Gastrocnemius medialis (tissue), 4 donors: ENCODE data around the gene PDGFRB. TPM values are rescaled to one million over a fixed set of nuclear protein-coding genes. Genes with fewer than 3 reads are reported as not detected.

Experiments
- ATAC-seq, 2 donors: fragments of 150-250 bp; one replicate each; pipeline ENCODE4 v1.9.1; 2016
- DNase-seq, 2 donors: peaks; one replicate each; pipeline ENCODE4 v3.0.0-alpha.2; 2019
- H3K27ac ChIP-seq, 4 donors: fragments of 200-600 bp; sonication (generic); 1 replicate in 1 of 4; 2 replicates in 3 of 4; pipeline ENCODE4 v1.5.1; 2016 to 2018; ENCODE audit warnings: mild to moderate bottlenecking in 2 of 4, moderate library complexity in 1 of 4
- H3K27me3 ChIP-seq, 3 donors: fragments of 200-600 bp; sonication (generic) in 2 of 3; 1 replicate in 1 of 3; 2 replicates in 2 of 3; pipeline versions ENCODE4 v1.5.1 to v1.6.0; 2016 to 2019; ENCODE audit warnings: mild to moderate bottlenecking in 1 of 3, moderate library complexity in 1 of 3
- H3K36me3 ChIP-seq, 2 donors: fragments of 200-600 bp; sonication (generic) in 1 of 2; one replicate each; pipeline ENCODE4 v1.5.1; 2017 to 2018
- H3K4me1 ChIP-seq, 2 donors: fragments of 200-600 bp; sonication (generic) in 1 of 2; one replicate each; pipeline ENCODE4 v1.5.1; 2016 to 2017; ENCODE audit warnings: mild to moderate bottlenecking in 2 of 2
- H3K4me3 ChIP-seq, 4 donors: fragments of 200-600 bp; sonication (generic) in 3 of 4; 1 replicate in 1 of 4; 2 replicates in 3 of 4; pipeline ENCODE4 v1.5.1; 2016 to 2019; ENCODE audit warnings: mild to moderate bottlenecking in 2 of 4
- H3K9me3 ChIP-seq, 3 donors: fragments of 200-600 bp; sonication (generic) in 2 of 3; 1 replicate in 1 of 3; 2 replicates in 2 of 3; pipeline ENCODE4 v1.5.1; 2016 to 2019
- CTCF ChIP-seq, 5 experiments: fragments of 450-650 bp in 3 of 5; fragments of 200-600 bp in 2 of 5; sonication (generic) in 2 of 5; IDR thresholded peaks in 4 of 5; conservative IDR thresholded peaks in 1 of 5; 1 replicate in 4 of 5; 2 replicates in 1 of 5; pipeline ENCODE4 v1.5.1; 2016 to 2019; ENCODE audit warnings: antibody characterized with exemption in 5 of 5, mild to moderate bottlenecking in 3 of 5, moderate library complexity in 3 of 5
- POLR2A ChIP-seq, 2 donors: fragments of 450-650 bp; IDR thresholded peaks; one replicate each; pipeline ENCODE4 v1.6.1; 2017; ENCODE audit warnings: antibody characterized with exemption in 2 of 2, mild to moderate bottlenecking in 2 of 2, moderate library complexity in 2 of 2
- in situ Hi-C, 4 donors: fragments of 200-750 bp; cut with MboI; loops; one replicate each; pipeline versions ENCODE4 v1.15.0 to v1.8.0; 2017; ENCODE audit warnings: low sequenced_read_pairs in 4 of 4
- intact Hi-C: fragments of 100-400 bp; cut with DNase I; formaldehyde crosslinking; loops from one replicate; pipeline ENCODE4 v1.15.1; 2023; ENCODE audit warnings: low total_unique reads
- total RNA-seq, 4 donors: library from RNA; depleted of rRNA; stranded (reverse); fragments of >200 nt; gene quantifications; one replicate each; pipeline versions ENCODE4 v1.1.0 to v1.2.3, GENCODE V29; 2016

Gene PDGFRB
- total RNA-seq, 4 donors from 2014 or later = 27.9 to 58.4 (median 52.5) TPM

- Histone ChIP-seq H3K4me1 (peaks cover 23 to 25% of the 10 kb centered on the region in 2 donors), H3K9me3 (no peaks in the 10 kb centered on the region), H3K4me3 (no peak overlapping the region), H3K27ac (peak overlapping the region; percentile 76 to 84 (median 82)), H3K36me3 (no peaks in the 10 kb centered on the region), H3K27me3 (no peaks in the 10 kb centered on the region)
- in situ Hi-C loops (loop anchor here (5.0 kb wide), 3 partner anchors 52 to 62 kb away; no protein-coding TSS in a partner anchor), intact Hi-C loops (loop anchor here (1.0 to 2.0 kb wide), 2 partner anchors 58 to 190 kb away; no protein-coding TSS in a partner anchor)
- no peak for DNase-seq
- TF ChIP-seq CTCF (IDR thresholded peaks at IDR 0.05 in 4 of 5, conservative IDR thresholded peaks at IDR 0.05 in 1 of 5) (no peak), POLR2A (IDR thresholded peaks at IDR 0.05) (no peak)
- no peak for ATAC-seq
Measured at GRCh38 chr5:150160448-150161081, 4.9 kb upstream of the PDGFRB start.

GRCh38 chr5:150159741-150160179 is 4.1 kb upstream of the PDGFRB start:
- Histone ChIP-seq H3K9me3 (no peaks in the 10 kb centered on the region), H3K4me1 (peaks cover 21 to 25% of the 10 kb centered on the region in 2 donors), H3K4me3 (no peak overlapping the region), H3K27ac (peak overlapping the region; percentile 76 to 84 (median 82)), H3K27me3 (no peaks in the 10 kb centered on the region), H3K36me3 (no peaks in the 10 kb centered on the region)
- peak in 1 of 2 donors; percentile 40 for DNase-seq
- no peak for TF ChIP-seq POLR2A (IDR thresholded peaks at IDR 0.05)
- no peak for TF ChIP-seq CTCF (IDR thresholded peaks at IDR 0.05 in 4 of 5, conservative IDR thresholded peaks at IDR 0.05 in 1 of 5)
- in situ Hi-C loops (loop anchor here (5.0 kb wide), 3 partner anchors 53 to 63 kb away; no protein-coding TSS in a partner anchor), intact Hi-C loops (loop anchor here (2.0 kb wide), 1 partner anchor 191 kb away; no protein-coding TSS in a partner anchor)
- ATAC-seq = peak in 1 of 2 donors; percentile 12

- in situ Hi-C loops = no loop called here
- H3K9me3 ChIP-seq = no peaks in the 10 kb centered on the region
- H3K27me3 ChIP-seq = no peaks in the 10 kb centered on the region
- H3K4me1 ChIP-seq = peaks cover 20 to 21% of the 10 kb centered on the region in 2 donors
- intact Hi-C loops = no loop called here
- TF ChIP-seq CTCF (IDR thresholded peaks at IDR 0.05 in 4 of 5, conservative IDR thresholded peaks at IDR 0.05 in 1 of 5) = no peak
- TF ChIP-seq POLR2A (IDR thresholded peaks at IDR 0.05) = no peak
- H3K27ac ChIP-seq = peak overlapping the region; percentile 76 to 84 (median 82)
- no peak for DNase-seq
- ATAC-seq = no peak
- H3K36me3 ChIP-seq = no peaks in the 10 kb centered on the region
- H3K4me3 ChIP-seq = peak overlapping the region in 2 of 4 donors; percentile 4 to 15
Measured at GRCh38 chr5:150159031-150159430, 3.4 kb upstream of the PDGFRB start.

- intact Hi-C loops = no loop called here
- in situ Hi-C loops = no loop called here
- no peak for ATAC-seq
Measured at GRCh38 chr5:150158170-150158949, 2.7 kb upstream of the PDGFRB start.

More at GRCh38 chr5:150158170-150158949, 2.7 kb upstream of the PDGFRB start:
- no peaks in the 10 kb centered on the region for H3K9me3 ChIP-seq
- H3K4me3 ChIP-seq = peak overlapping the region in 2 of 4 donors; percentile 15 to 56
- peak overlapping the region; percentile 76 to 84 (median 82) for H3K27ac ChIP-seq
- H3K27me3 ChIP-seq = no peaks in the 10 kb centered on the region
- H3K36me3 ChIP-seq = no peaks in the 10 kb centered on the region
- TF ChIP-seq CTCF (IDR thresholded peaks at IDR 0.05 in 4 of 5, conservative IDR thresholded peaks at IDR 0.05 in 1 of 5) (no peak), POLR2A (IDR thresholded peaks at IDR 0.05) (peak in 1 of 2 donors; percentile 10)
- peaks cover 13 to 14% of the 10 kb centered on the region in 2 donors for H3K4me1 ChIP-seq
- DNase-seq = no peak
